ENCODE results near the gene CHRM5.
"Not testable (repeated sequence)": the region's sequence is repeated elsewhere in the genome, so short reads cannot be mapped to it uniquely, and the experiment has no call there.

Gene CHRM5

DNA sequence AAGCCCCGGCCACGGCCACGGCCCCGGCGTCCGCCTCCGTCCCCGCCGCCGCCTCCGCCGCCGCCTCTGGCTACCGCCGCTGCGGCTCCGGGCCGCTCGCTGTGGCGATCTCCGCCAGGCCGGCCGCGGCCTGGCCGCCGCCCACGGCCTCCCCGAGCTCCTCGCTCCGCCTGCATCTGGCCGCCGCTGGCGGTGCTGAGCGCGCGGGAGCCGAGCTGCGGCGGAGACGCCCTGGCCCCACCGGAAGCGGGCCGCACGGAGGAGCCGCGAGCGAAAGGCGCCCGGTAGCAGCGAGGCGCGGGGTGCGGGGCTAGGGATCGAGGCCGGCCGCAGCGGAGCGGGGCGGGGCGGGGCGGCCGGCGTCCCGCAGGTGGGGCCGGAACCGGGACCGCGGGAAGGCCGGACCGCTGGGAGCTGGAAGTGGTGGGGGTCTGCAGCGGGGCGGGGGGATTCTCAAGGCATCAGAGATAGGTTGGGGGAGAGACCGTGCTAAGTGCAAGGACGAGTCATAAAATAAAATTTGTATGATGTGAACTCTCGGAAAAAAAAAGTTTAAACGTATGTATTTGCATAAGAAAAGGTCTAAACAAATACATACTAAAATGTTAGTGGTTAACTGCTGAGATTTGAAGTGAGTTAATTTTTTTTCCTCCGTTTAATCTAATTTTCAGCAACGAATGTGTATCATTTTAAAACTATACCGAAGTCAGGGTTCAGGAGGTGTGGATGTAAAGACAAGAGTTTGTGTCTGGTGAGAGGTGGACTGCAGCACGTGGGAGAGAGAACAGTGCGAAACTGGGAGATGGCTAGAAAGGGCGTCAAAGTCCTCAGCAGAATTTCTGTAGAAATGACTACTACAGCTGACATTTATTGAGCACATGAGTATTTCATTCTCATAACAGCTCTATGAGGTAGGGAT lies 70.8 kb downstream of the CHRM5 start, which contains the start of gene AVEN:
TSS of gene AVEN (minus strand) at position 334 of the 919 bp plus-strand sequence. CDS start at position 176, 158 bp downstream.
- DNase-seq (ENCODE audit: low read depth in 2 of 2): peak; percentile 39 to 50

GRCh38 chr15:34039790-34040113 lies 71.5 kb downstream of the CHRM5 start:
- DNase-seq (ENCODE audit: low read depth in 2 of 2): no peak

DNA sequence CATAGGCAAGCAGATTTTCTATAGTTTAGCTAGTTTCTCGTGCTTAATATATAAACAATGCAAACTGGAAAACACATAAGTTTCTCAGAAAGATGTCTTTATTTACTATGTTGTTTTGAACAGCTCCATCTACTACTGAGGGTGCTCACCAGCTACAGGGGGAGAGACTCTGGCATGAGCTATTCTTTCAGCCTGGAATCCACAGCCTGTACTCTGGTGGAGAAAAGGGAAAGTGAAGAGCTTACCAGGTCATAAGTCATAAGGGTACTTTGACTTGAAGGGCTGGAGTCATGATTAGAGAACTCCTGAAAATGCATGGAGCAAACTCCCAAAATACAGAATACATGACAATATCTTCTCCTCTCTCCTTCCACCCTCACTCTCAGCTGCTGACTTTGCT lies 75.1 kb downstream of the CHRM5 start:
- DNase-seq (ENCODE audit: low read depth in 2 of 2): no peak

DNA sequence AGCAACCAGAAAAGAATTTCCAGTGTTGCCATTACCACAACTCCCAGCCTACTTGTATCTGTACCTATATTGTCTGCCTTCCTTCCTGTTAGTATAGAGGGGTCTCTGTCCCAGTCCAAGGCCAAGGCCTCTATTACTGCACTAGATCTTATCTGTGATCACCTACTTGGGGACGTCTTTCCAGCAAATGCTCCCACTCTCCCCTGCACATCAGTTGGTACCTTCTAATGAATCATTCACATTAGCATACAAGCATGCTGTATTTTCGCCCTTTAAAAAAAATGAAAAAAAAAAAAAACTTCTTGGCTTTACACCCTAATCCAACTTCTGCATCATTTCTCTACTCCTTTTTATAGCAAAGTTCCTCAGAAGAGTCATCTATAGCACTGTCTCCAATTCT lies 75.5 kb downstream of the CHRM5 start:
- no peak for DNase-seq (ENCODE audit: low read depth in 2 of 2)

DNA sequence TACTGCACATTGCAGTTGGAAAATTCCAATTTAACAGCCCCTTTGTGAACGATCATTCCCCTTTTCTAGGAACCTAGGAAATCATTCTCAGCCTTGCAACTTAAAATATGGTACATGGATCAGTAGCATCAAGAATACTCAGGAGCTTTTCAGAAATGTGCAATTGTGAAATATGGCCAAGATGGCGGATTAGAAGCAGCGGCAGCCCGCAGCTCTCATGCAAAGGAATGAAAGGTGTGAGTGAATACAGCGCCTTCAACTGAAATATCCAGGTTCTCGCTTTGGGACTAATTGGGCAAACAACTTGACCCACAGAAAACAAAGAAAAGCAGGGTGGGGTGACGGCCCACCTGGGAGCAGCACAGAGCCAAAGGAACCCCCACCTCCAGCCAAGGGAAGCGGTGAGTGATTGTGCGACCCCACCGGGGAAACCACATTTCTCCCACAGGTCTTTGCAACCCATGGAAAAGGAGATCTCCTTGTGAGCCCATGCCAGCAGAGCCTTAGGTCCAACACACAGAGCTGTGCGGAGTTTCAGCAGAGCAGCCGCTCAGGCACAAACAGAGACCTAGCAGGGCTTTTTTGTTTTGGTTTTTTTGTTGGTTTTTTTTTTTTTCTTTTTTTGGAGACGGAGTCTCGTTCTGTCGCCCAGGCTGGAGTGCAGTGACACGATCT lies 78.3 kb downstream of the CHRM5 start:
- DNase-seq (ENCODE audit: low read depth in 2 of 2): no peak

GRCh38 chr15:34047893-34048775 lies 79.8 kb downstream of the CHRM5 start:
- no peak for DNase-seq (ENCODE audit: low read depth in 2 of 2)

GRCh38 chr15:34049112-34049511 lies 80.8 kb downstream of the CHRM5 start:
- no peak for DNase-seq (ENCODE audit: low read depth in 2 of 2)

DNA sequence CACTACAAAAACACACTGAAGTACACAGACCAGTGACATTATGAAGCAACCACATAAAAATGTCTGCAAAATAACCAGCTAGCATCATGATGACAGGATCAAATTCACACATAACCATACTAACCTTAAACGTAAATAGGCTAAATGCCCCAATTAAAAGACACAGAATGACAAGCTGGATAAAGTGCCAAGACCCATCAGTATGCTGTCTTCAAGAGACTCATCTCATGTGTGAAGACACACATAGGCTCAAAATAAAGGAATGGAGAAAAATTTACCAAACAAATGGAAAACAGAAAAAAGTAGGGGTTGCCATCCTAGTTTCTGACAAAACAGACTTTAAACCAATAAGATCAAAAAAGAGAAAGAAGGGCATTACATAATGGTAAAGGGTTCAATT lies 82.1 kb downstream of the CHRM5 start:
- DNase-seq (ENCODE audit: low read depth in 2 of 2): not testable (repeated sequence)

- DNase-seq (ENCODE audit: low read depth in 2 of 2): no peak
Measured at GRCh38 chr15:34054081-34054707, 85.9 kb downstream of the CHRM5 start.

DNA sequence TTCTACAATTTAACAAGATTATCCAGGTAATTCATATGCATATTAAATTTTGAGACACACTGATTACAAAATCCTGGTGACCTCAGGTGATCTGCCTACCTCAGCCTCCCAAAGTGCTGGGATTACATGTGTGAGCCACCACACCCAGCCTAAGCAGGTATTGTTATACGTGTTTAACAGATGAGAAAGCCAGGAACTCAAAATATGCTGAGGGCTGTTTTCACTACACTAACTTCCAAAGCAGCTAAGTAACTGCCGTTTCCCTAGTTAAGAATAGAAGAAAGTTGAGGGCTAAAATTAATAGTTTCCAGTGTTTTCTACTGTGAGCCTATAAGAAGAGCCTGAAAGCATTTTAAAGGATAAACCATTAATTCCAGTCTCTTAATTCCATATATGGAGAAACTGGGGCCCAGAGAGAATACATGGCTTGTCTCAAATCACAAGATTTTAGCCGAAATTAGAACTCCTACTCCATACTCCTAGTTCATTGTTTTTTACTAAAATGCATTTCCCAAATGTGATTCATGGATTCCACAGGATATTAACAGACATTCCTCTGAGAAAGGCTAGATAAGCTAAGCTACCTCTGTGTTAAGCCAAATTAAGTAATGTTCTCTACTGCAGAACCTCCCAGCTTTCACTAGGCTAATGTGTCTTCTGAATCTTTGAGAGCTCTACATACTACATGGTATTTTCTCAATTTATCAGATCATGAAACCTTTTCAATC lies 87.7 kb downstream of the CHRM5 start:
- no peak for DNase-seq (ENCODE audit: low read depth in 2 of 2)

GRCh38 chr15:34056911-34057310 lies 88.6 kb downstream of the CHRM5 start:
- no peak for DNase-seq (ENCODE audit: low read depth in 2 of 2)

- DNase-seq (ENCODE audit: low read depth in 2 of 2): no peak
Measured at GRCh38 chr15:34059476-34059875, 91.2 kb downstream of the CHRM5 start.

GRCh38 chr15:34059946-34060345 lies 91.6 kb downstream of the CHRM5 start:
- DNase-seq (ENCODE audit: low read depth in 2 of 2): no peak

DNA sequence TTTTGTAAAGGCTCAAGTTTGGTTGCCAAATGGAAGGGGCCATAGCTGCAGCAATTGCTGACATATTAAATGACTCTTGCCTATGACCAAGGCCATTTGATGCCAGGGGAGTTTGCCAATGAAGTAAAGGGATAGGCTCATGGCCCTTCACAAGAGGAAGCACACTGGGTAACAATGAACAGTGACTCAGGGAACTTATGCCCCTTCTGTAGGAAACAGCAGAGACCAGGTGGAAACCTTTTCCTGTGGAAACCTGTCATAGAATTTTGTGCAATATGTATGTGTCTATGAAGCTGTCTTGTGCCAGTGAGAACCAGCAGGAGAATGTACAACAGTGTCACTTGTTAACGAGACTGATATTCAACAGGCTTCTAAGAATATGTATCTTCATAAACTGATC lies 96.1 kb downstream of the CHRM5 start:
- no peak for DNase-seq (ENCODE audit: low read depth in 2 of 2)

DNA sequence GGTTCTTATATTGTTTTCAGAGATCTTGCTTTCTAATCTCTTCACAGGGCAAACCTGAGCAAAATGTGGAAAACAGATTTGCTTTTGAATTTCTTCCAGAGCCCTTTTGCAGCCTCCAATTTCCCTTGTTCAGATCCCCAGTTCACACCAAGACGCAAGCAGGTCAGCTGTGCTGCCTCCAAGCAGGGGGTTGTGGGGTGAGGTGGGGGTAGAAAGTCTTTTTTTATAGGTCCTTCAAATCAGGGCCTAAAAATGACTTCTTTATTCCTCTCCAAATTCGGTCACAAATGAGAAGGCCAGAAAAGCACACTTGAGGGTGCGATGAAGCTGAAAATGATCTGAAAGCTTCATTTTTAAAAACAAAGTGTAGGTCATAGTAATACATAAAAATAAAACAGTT lies 97.0 kb downstream of the CHRM5 start:
- no peak for DNase-seq (ENCODE audit: low read depth in 2 of 2)

DNA sequence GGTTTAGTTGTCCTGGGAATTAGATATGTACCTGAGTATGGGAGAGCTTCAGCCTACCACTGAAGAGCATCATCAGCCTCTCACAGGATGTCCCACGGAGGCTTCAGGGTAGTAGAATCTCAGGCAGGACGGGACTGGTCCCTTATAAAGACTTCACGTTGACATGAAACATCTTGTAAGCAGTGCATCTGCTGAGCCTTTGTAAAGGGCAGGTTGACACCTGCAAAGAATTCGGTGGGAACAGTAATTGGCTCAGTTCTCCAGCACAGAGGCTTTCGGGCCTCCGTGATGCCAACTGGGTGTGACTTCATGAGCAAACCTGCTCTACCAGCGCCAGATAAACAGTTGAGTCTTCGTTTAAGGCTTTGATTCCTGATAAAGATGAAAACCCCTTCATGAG lies 97.6 kb downstream of the CHRM5 start:
- no peak for DNase-seq (ENCODE audit: low read depth in 2 of 2)

DNA sequence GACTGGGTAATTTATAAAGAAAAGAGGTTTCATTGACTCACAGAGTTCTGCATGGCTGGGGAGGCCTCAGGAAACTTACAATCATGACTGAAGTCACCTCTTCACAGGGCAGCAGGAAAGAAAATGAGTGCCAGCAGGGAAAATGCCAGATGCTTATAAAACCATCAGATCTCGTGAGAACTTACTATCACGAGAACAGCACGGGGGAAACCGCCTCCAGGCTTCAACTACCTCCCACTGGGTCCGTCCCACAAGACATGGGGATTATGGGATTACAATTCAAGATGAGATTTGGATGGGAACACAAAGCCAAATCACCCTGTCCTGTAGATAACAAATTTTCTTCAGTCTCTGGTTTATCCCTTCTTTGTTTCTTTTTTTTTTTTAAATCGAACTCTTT lies 101.7 kb downstream of the CHRM5 start:
- DNase-seq (ENCODE audit: low read depth in 2 of 2): no peak

DNA sequence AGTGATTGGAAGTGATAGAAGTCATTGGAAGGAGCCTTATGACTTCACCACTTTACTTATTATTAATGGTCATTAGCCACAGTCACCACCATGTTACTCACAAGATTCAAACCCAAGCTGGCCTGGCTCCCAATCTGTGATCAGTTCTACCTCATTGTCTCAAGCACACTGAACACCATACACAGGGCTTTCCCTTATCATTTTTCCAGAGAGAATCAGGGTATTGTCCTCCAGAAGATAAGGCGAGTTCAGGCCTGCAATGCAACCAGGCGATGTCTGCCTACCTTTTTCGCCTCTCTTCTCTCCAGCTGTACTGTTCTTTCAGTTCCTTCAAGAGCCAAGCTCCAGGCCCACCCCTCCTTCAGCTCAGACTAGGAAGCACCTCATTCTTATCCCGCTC lies 108.5 kb downstream of the CHRM5 start:
- DNase-seq (ENCODE audit: low read depth in 2 of 2): no peak

GRCh38 chr15:34078900-34079299 lies 110.6 kb downstream of the CHRM5 start:
- DNase-seq (ENCODE audit: low read depth in 2 of 2): no peak

- no peak for DNase-seq (ENCODE audit: low read depth in 2 of 2)
Measured at GRCh38 chr15:34079904-34080303, 111.6 kb downstream of the CHRM5 start.

DNA sequence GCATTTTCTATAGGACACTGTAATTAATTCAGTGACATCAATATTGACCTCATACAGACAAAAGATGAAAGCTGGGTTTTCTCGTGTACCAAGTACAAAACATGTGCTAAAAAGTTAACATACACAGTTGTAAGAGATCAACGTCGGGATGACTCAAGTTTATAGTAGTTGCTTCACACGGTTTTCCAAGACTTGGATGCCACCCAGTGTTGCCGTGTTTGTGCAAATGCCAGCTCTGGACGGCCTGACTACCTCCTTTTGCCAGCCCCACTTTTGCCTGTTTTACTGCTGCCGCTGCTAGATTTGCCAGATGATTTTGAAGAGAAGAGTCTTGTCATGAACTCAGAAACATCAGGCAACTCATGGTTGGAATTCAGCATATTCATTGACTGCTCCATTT lies 115.8 kb downstream of the CHRM5 start:
- DNase-seq (ENCODE audit: low read depth in 2 of 2): no peak

Data from stimulated activated CD8-positive, alpha-beta memory T cell treated with anti-CD3 and anti-CD28 coated beads, Interleukin-2, amount 100 ng/mL, for 48 hours (primary cell).